GM21515 (cell line): ENCODE data around the gene RENBP.
"Not testable (repeated sequence)": the region's sequence is repeated elsewhere in the genome, so short reads cannot be mapped to it uniquely, and the experiment has no call there.

Experiments used
- ATAC-seq: cut with Tn5 transposase; IDR thresholded peaks from one replicate; pipeline ENCODE4 v1.9.1; 2021; ENCODE audit not compliant: unreplicated experiment

Gene RENBP

GRCh38 chrX:153944140-153944799 lies at the start of gene RENBP:
Gene RENBP (minus strand): TSS chrX:153944643. CDS start chrX:153944610, 33 bp downstream.
- no peak for ATAC-seq

DNA sequence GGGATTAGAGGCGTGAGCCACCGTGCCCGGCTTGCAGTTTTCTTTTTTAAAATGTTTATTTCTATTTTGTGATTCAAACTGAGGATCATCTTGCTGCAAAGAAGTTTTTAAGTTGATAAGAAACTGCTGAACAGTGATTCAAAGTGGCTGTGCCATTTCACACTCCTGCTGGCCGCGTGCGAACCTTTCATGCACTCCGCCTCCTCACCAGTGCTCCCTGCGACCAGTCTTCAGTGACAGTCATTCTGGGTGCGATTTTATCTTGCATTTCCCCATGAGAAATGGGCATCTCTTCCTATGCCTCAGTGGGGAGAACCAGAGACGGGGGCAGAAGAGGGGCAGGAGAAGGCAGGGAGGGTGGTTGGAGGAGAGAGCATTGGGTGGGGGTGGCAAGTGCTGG lies 49.5 kb upstream of the RENBP start:
- ATAC-seq = no peak

DNA sequence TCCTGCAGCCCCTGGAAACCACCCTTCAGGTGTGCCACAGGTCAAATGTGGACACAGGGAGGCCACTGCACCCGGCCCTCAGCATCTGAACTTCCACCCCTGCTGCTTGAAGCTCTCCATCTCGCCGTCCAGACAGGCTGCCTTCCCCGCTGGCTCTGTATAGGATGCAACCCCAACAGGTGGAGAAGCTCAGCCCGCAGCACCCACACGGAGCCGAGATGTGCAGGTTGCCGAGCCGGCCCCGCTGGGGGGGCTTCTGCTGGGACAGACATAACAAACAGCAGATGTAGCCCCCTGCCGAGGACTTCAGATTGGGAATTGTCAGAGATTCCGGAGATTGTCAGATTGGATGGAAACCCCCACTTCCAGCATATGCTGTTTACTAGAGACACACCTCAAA lies 48.6 kb upstream of the RENBP start:
- no peak for ATAC-seq

DNA sequence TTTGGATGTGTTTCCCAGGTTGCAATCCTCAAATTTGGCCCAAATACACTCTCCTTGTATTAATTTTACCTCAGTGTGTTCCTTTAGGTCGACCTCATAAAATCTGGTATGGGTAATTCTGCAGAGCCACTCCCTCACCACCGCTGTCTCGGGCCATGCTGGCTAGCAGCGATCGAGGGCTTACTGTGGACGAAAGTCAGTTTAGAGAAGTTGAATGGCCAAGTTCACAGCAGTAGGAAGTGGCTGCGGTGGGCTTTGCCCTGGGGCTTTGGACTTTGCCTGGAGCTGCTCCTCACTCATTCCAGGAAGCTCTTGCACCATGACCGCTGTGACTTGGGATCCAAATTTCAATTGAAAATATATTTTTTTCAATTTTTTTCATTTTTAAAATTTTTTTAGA lies 47.7 kb upstream of the RENBP start:
- ATAC-seq = no peak

- no peak for ATAC-seq
Observed at GRCh38 chrX:153991013-153991580, 46.7 kb upstream of the RENBP start.

- ATAC-seq = no peak
Observed at GRCh38 chrX:153989973-153990655, 45.7 kb upstream of the RENBP start.

DNA sequence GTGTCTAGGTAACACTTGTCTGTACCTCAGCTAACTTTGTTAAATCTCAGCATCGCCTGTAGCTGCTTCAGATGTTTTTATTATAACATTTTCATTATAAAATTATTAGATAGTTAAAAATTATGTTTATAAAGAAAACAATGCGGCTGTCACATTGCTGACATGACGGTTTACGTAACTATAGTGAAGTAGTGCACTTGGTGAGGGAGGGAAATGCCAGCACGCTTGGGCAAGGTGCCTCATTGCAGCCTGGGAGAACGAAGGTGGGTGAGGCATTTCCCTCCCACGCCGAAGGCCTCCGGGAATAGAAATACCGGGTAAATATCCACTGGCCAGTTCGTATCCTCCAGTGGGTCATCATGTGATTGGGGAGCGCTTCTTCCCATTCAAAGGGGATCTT lies 44.0 kb upstream of the RENBP start:
- no peak for ATAC-seq

DNA sequence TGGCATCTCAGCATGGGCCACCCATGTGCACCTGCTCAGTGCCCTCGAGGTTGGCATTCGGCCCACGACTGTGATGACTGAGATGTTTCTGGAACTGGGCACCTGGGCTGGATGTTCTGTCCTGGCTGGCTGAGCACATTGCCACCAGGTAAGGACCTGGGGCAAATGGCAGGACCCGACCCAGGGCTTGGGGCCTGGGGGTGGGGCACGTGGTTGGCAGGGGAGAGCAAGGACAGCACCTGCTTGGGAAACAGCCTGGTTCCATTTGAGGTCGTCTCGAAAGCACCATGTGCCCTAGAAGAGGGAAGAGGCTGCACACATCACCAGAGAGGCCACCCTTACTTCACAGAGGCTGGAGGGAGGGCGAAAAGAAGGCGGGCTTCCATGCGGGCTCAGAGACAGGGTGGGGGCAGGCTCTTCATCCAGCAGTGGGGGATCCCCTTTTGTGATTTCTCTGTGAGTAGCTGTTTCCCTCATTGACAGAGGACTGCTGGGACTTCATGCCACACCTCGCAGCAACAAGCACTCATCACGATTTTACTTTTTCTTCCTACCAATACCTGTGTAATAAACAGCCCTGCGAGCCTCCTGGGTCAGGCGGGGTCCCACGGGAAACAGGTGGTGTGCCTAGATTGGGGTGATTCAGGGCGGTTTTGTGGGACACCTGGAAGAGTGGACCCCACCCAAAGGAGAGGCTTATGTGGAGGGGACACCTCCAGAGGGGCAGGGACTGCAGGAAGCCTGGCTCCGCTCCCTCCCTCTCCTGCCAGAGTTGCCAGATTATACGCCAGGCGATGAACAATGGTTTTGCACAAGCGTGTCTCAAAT lies 40.1 kb upstream of the RENBP start:
- no peak for ATAC-seq

DNA sequence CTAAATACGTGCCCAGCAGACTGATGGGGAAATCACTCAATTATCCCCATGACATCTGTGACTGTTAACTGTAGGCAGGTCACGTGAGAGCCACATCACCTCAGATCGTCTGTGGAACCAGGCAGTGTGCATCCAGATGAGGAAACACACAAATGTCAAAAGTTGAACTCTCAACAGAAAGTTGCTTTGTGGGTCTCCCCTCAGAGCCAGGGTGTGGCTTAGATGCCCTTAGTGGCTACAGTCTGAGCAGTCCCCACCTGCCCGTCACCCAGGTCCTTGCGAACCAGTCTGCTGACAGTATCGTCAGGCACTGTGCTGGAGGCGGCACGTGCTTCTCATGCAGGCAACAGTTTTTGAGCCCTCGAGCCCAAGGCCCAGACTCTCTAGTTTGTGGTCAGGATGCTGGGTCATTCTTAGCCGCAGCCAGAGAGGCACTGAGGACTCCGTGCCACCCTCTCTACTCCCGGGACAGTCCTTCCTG lies 38.9 kb upstream of the RENBP start:
- no peak for ATAC-seq

GRCh38 chrX:153981771-153982533 lies 37.5 kb upstream of the RENBP start:
- ATAC-seq = no peak

GRCh38 chrX:153981231-153981630 lies 36.8 kb upstream of the RENBP start:
- ATAC-seq = no peak

DNA sequence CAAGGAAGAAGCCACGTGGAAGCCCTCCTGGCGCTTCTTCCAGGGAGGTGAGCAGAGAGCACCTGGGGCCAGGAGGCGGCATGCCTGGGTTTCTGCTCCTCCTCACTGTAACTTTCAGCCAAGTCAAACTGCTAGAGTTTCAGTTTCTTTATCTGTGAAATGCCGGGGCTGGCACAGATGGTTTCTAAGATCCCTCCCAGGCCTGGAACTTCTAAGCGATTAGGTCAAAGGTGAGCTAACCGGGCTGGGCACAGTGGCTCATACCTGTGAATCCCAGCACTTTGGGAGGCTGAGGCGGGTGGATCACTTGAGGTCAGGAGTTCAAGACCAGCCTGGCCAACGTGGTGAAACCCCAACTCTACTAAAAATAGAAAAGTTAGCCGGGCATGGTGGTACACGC lies 36.0 kb upstream of the RENBP start:
- ATAC-seq = not testable (repeated sequence)

- no peak for ATAC-seq
Observed at GRCh38 chrX:153974726-153975286, 30.4 kb upstream of the RENBP start.

DNA sequence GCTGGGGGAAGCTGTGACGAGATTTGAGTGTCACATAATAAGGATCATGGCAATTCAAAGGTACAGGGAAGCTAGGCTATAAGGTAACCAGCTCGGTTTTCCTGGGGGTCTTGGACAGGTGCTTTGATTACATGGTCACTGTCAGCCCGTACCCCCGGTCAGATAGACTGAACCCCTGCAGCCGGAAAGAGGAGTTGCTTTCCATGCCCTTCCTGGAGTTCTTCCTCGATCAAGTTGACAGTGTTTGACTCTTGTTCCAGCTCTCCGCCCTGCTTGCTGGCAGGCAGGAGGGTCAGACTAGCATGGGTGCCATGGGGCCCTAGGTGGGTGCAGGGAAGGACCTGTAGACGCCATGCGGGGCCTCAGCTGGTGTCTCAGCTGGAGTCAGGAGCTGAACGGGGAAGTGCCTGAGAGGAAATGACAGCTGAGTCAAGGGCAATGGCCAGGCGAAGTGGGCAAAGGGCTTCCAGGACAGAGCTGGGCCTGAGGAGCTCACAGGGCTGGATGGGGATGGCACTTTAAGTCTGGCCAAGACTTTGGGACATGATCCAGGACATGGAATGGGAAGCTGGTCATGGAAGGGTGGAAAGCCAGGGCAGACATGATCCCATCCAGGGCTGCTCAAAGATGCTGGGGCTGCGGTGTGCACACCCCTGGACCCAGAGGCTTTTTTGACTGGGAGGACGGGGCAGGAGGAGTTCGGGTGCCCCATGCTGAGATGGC lies 29.7 kb upstream of the RENBP start:
- no peak for ATAC-seq

DNA sequence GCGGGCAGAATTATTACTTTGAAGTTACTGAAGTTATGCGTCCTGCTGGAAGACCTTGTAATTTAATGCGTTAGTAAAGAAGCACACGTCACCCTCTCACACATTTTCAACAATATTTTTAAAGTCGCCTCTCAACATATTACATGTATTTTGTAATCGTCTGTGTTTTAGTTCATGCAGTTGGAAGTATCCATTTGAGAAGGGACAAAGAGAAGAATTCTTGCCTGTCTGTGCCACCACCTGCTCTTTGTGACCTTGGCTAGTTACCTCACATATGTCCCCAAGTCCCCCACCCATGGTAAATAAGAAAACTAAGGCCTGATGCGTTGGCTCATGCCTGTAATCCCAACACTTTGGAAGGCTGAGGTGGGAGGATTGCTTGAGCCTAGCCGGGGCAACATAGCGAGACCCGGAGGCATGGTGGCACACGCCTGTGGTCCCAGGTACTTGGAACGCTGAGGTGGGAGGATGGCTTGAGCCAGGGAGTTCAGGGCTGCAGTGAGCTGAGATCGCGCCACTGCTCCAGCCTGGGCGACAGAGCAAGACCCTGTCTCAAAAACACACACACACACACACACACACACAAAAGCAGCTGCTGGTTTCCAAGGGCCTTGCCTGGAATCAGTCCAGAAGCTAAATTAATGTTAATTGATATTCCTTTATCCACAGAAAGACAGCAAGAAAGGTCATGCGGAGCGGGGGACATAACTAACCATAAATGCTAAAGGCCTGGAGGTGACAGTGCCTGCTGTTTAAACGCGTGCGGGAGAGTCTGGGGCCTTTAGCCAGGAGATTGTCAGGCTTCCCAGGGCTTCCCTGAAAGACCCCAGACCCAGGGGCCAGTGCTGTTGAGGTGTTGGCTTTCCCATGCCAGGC lies 28.9 kb upstream of the RENBP start:
- ATAC-seq = no peak

- peak; percentile 42 for ATAC-seq
Observed at GRCh38 chrX:153972368-153973126, 28.1 kb upstream of the RENBP start, which contains the start of gene TMEM187. Gene TMEM187 (plus strand): TSS chrX:153972754. CDS start chrX:153982063, 9,309 bp downstream.

GRCh38 chrX:153971450-153972367 lies 27.3 kb upstream of the RENBP start, which contains the start of gene HCFC1:
Gene HCFC1 (minus strand): TSS chrX:153971818. CDS start chrX:153970840, 978 bp downstream.
- peak; percentile 35 for ATAC-seq
